NT2/D1 (cell line): ENCODE data around the gene MCCD1.

ENCODE experiments used
- SUZ12 ChIP-seq: IDR thresholded peaks from 2 replicates; pipeline ENCODE4 v1.6.1; 2011; ENCODE audit not compliant: insufficient read length, insufficient read depth; ENCODE audit errors: extremely low read depth
- ZNF274 ChIP-seq: IDR thresholded peaks from 2 replicates; pipeline ENCODE4 v1.6.1; 2011; ENCODE audit warnings: mild to moderate bottlenecking, low read depth, low read length

GRCh38 chr6:31510007-31510406 lies 18.8 kb upstream of the MCCD1 start:
- TF ChIP-seq SUZ12, result no peak
- no peak for TF ChIP-seq ZNF274
